OCI-LY7 (cell line): Measurements from ENCODE around the gene BIRC2.

ENCODE experiments used
- CTCF ChIP-seq: fragments of 200-600 bp; sonication (generic); conservative IDR thresholded peaks from 2 replicates; pipeline ENCODE4 v1.5.1; 2014; ENCODE audit warnings: mild to moderate bottlenecking, antibody characterized with exemption, low read length, moderate library complexity, mixed read lengths
- EZH2phosphoT487 ChIP-seq: fragments of 200-600 bp; sonication (generic); IDR thresholded peaks from 2 replicates; pipeline ENCODE4 v1.6.1; 2018; ENCODE audit warnings: low read depth, borderline replicate concordance, mild to moderate bottlenecking, mixed run types, antibody characterized with exemption, low read length, moderate library complexity, mixed read lengths

GRCh38 chr11:102391549-102392237 is 44.7 kb downstream of the BIRC2 start:
- TF ChIP-seq CTCF (no peak), EZH2phosphoT487 (no peak)
